AG04449 (cell line): ENCODE measurements around the gene TEAD1.

Experiments used
- CTCF ChIA-PET: fragments of 350-600 bp; formaldehyde crosslinking; extraction: SDS; loops from one replicate; lab custom pipeline; 2021; ENCODE audit warnings: antibody characterized with exemption; lab: Yijun Ruan, JAX
- POLR2A ChIA-PET: fragments of 400-600, 350-600 bp; formaldehyde crosslinking; extraction: SDS; loops from one replicate; lab custom pipeline; 2020; ENCODE audit warnings: antibody characterized with exemption, inconsistent platforms; lab: Yijun Ruan, JAX
- DNase-seq: peaks from one replicate; pipeline ENCODE4 v3.0.0-alpha.2; 2010; ENCODE audit warnings: low read depth, low spot score
- H3K4me3 ChIP-seq: 2 replicates; pipeline ENCODE4 v1.5.1; 2011; ENCODE audit warnings: low read depth, mild to moderate bottlenecking, control low read depth, low read length
- TF ChIP-seq, protein P1 (sequence below): IDR thresholded peaks from one replicate; pipeline ENCODE4 v1.5.1; 2011; ENCODE audit warnings: mild to moderate bottlenecking, moderate library complexity, low read length, control low read depth, inconsistent platforms; ENCODE audit not compliant: insufficient read depth; ENCODE audit errors: missing control alignments

The TEAD1 gene

DNA sequence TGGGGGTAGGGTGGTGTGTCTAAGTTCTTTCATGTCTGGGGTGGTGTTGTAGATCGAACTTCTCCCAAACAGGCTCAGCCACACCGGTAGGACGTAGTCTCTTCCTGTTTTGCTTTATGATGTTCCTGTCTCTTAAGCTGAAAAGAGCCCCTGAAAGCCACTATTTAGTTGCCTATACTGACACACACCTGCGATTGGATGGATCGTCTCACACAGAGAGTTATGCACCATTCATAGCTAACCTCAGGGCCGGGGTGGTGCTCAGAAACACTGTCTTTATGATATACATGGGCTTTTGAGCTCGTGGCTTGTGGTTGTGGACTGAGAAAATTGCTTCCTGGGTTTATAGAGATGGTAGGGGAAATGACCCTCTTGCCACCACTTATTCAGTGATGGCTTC is 137.6 kb downstream of the TEAD1 start:
- H3K4me3 ChIP-seq = no peak overlapping the region
- no peak for DNase-seq
- TF ChIP-seq, protein P1, sequence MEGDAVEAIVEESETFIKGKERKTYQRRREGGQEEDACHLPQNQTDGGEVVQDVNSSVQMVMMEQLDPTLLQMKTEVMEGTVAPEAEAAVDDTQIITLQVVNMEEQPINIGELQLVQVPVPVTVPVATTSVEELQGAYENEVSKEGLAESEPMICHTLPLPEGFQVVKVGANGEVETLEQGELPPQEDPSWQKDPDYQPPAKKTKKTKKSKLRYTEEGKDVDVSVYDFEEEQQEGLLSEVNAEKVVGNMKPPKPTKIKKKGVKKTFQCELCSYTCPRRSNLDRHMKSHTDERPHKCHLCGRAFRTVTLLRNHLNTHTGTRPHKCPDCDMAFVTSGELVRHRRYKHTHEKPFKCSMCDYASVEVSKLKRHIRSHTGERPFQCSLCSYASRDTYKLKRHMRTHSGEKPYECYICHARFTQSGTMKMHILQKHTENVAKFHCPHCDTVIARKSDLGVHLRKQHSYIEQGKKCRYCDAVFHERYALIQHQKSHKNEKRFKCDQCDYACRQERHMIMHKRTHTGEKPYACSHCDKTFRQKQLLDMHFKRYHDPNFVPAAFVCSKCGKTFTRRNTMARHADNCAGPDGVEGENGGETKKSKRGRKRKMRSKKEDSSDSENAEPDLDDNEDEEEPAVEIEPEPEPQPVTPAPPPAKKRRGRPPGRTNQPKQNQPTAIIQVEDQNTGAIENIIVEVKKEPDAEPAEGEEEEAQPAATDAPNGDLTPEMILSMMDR = no peak
- POLR2A ChIA-PET = interaction anchor here (0.6 kb wide), 1 partner anchor 34 kb away, joined by 3 read pairs; no protein-coding TSS in a partner anchor
- CTCF ChIA-PET = no interaction called here

DNA sequence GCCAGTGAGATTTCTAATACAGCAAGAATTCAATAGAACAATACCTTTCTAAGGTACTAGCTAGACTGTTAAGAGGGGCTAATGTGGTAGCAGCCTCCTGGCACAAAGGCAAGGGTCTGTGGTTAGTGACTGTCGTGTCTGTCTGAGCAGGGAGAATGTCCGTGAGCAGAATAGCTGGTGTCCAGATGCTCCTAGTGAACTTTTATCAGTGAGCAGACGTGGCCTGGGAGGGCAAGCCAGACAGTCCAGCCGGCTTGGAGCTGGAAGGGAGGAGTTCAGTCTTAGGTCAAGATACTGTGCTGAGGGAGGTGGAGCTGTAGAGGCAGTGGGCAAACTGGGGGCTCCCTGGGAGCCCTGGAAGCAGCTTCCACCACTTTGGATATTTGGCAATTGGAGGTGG is 138.6 kb downstream of the TEAD1 start:
- ChIA-PET POLR2A (no interaction called here), CTCF (interaction anchor here (0.9 to 1.5 kb wide), 2 partner anchors 9 to 80 kb away, joined by 3 to 4 read pairs; no protein-coding TSS in a partner anchor)
- TF ChIP-seq, protein P1 = no peak
- H3K4me3 ChIP-seq = no peak overlapping the region
- no peak for DNase-seq

DNA sequence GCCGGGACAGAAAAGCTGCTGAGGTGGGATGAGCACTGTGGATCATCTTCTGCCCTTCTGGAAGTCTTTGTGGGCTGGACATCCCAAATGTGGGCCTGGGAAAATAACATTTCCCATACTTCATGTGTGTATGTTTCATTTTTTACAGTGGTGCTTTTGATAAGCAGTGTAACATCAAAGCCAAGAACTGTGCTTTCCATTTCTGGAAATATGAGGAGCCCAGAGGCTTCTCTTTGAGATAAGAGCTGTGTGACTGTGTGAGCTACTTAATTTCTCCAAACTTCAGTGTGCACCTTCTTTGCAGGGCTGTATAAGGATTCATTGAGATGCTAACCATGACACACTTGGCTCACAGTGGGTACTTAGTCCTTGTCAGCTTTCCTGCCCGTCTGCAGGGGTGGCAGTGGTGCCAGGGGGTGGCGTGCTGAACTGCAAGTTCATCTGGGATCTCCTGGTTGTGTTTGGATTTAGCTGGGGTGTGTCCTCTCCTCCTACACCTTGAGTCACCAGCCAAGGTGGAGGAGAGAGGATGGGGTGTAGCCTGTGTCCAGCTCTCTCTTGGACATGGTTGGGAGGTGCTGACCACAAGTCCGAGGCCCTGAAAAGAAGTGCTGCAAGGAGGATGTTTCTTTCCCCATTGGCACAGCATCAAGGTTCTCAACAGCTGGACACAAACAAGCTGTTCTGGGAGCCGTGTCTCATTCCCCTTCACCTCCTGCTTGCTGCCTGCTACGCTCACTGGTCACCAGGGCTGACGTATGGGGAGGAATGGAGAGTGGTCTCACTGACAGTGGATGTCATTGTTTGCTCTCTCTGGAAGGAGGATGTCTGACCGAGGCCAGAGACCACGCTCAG is 139.4 kb downstream of the TEAD1 start:
- ChIA-PET POLR2A (interaction anchor here (0.6 kb wide), 1 partner anchor 62 kb away, joined by 3 read pairs; no protein-coding TSS in a partner anchor), CTCF (interaction anchor here (0.9 to 2.7 kb wide), 3 partner anchors 10 to 483 kb away, joined by 3 to 9 read pairs (median 4); no protein-coding TSS in a partner anchor)
- TF ChIP-seq, protein P1 = no peak
- DNase-seq = no peak
- H3K4me3 ChIP-seq = no peak overlapping the region

DNA sequence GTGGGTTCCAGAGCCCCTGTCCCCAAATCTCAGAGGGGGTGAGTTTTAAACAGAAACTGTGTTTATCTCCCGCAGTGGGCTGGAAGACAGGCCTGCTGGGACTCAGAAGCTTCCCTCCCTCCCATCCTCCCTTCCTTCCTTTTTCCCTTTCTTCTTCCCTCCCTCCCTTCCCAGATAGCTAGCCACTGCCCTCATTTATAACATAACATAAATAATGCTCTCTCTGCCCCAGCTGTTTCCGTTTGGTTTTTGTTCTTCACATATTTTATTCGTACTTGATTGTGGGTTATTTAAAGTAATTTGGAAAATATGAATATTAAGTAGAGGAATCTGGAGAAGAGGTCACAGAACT is 140.9 kb downstream of the TEAD1 start:
- no peak for DNase-seq
- H3K4me3 ChIP-seq = peak overlapping the region; percentile 6; the same call in 1 of the 2 replicates
- ChIA-PET CTCF (interaction anchor here (1.2 to 2.7 kb wide), 3 partner anchors 12 to 484 kb away, joined by 4 to 9 read pairs (median 6); no protein-coding TSS in a partner anchor), POLR2A (interaction anchor here (0.6 to 0.9 kb wide), 3 partner anchors 20 to 142 kb away, joined by 3 to 6 read pairs (median 4); no protein-coding TSS in a partner anchor)
- TF ChIP-seq, protein P1 = no peak

DNA sequence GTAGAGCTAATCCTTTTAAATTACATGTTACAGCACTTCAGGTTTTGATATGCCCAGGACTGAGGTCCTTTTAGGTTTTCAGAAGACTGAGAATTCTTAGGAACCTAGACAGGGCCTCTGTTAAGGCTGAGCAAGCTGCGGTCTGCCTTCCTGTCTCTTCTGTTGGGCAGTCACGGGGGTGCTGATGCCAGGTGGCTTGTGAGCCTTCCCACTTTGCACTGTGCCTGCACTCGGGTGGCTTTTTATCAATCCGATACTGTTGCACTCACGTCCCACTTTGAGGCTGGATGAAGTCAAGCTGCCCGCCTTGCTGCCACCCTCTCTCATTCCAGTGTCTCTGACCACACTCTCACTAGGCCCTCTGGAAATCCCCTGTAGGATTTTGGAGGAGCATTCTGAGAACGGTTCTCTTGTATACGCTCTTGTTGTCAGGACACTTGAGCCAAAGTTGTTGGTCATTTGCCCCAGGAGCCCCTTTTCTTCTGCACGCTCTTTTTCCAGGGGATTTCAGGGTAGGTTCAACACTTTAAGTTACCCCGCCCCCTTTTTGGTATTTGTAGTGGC is 141.8 kb downstream of the TEAD1 start:
- ChIA-PET CTCF (interaction anchor here (0.6 to 2.7 kb wide), 4 partner anchors 12 to 485 kb away, joined by 3 to 9 read pairs (median 5); no protein-coding TSS in a partner anchor), POLR2A (no interaction called here)
- TF ChIP-seq, protein P1 = no peak
- no peak overlapping the region for H3K4me3 ChIP-seq
- DNase-seq = no peak

DNA sequence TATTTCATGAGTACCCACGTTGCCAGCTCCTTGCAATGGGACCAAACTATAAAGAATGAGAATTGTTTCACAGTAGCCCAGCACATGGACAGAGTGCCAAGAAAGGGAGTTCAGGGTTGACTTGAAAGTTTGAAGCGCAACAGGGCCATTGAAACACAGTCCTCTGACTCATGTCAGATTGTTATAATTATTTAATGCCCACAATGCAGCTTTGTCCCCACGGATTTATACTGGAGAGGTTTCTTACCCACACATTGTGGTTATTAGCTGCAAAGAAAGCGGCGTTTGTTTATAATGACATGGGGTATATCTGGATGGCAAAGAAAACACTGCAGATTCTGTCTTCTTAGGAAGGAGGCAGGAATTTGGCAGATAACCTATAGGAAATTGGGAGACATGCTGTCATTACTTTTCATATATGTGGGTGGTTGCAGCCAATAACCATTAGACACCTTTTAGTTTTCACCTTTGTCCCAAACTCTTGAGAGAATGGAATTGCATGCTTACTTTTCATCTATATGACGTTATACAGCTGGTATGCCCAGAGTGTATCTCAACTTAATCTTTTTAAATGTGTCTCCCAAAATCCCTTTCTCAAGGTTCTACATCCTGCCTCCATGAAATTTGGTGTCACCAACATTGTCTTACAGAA is 143.6 kb downstream of the TEAD1 start:
- TF ChIP-seq, protein P1 = no peak
- CTCF ChIA-PET = no interaction called here
- H3K4me3 ChIP-seq = no peak overlapping the region
- POLR2A ChIA-PET = no interaction called here
- no peak for DNase-seq
